Measurements from ENCODE around the gene GPR55.

Gene GPR55

DNA sequence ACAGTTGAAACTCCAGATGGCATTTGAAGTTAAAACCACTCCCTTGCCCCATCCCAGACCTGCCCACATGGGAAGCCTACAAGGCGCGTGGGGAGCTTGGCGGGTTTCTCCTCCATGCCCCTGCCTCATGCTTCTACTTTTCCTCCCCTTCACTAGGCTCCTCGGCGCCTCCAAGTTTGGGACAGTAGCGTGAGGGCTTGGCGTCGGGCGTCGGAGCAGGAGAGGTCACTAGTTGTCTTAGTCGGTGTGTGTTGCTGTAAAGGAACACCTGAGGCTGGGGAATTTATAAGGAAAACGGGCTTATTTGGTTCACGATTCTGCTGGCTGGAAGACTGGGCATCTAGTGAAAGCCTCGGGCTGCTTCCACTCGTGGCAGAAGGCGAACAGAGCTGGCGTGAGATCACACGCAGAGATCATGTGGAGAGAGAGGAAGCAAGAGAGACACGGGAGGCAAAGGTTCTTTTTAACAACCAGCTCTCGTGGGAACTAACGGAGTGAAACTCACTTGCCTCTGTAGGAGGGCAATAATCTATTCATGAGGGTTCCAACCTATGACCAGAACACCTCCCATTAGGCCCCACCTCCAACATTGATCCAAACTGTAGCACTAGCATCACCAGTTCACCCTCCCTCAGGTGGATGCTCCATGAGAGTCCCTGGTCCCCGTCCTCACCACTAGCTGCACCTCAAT lies 35.0 kb downstream of the GPR55 start:
- CTCF ChIA-PET: interaction anchor here (1.3 to 5.0 kb wide), 3 partner anchors 11 to 97 kb away, joined by 3 to 28 read pairs (median 5); partner anchors contain the start of gene ITM2C
- TF ChIP-seq, protein P1, sequence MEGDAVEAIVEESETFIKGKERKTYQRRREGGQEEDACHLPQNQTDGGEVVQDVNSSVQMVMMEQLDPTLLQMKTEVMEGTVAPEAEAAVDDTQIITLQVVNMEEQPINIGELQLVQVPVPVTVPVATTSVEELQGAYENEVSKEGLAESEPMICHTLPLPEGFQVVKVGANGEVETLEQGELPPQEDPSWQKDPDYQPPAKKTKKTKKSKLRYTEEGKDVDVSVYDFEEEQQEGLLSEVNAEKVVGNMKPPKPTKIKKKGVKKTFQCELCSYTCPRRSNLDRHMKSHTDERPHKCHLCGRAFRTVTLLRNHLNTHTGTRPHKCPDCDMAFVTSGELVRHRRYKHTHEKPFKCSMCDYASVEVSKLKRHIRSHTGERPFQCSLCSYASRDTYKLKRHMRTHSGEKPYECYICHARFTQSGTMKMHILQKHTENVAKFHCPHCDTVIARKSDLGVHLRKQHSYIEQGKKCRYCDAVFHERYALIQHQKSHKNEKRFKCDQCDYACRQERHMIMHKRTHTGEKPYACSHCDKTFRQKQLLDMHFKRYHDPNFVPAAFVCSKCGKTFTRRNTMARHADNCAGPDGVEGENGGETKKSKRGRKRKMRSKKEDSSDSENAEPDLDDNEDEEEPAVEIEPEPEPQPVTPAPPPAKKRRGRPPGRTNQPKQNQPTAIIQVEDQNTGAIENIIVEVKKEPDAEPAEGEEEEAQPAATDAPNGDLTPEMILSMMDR (IDR thresholded peaks at IDR 0.05; ENCODE audit: control extremely low read depth, extremely low read depth, low read depth, missing control alignments): no peak
- POLR2A ChIA-PET: no interaction called here
- DNase-seq (ENCODE audit: extremely low spot score): no peak

DNA sequence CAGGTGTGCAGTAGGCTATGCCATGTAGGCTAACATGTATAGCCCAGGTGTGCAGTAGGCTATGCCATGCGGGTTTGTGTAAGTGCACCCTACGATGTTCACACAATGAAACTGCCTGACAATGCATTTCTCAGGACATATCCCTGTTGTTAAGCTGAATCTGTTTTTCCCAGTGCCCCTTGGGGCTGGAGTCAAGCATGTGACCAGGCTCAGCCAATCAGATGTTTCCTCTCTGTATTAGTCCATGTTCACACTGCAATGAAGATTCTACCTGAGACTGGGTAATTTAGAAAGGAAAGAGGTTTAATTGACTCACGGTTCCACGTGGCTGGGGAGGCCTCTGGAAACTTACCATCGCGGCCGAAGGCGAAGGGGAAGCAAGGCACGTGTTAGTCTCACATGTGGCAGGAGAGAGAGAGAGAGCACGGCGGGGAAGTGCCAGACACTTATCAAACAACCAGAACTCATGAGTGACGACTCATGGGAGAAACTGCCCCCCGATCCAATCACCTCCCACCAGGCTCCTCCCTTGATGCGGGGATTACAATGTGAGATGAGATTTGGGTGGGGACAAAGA lies 36.1 kb downstream of the GPR55 start:
- TF ChIP-seq, protein P1 (IDR thresholded peaks at IDR 0.05; ENCODE audit: control extremely low read depth, extremely low read depth, low read depth, missing control alignments): no peak
- DNase-seq (ENCODE audit: extremely low spot score): no peak
- ChIA-PET CTCF (interaction anchor here (1.3 kb wide), 1 partner anchor 41 kb away, joined by 3 read pairs; no protein-coding TSS in a partner anchor), POLR2A (no interaction called here)

DNA sequence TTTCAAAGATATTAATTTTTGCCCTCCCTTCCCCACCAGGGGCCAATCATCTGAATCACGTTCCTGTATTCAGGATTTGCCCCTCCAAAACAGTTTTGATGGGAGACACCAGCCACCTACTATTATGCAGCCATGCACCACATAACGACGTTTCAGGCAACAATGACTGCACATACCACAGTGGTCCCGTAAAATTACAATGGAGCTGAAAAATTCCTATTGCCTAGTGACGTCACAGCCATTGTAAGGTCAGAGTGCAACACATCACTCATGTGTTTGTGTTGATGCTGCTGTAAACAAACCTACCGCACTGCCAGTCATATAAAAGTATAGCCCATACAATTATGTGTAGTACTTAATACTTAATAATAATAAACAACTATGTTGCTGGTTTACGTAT lies 37.7 kb downstream of the GPR55 start:
- DNase-seq (ENCODE audit: extremely low spot score): no peak
- ChIA-PET POLR2A (no interaction called here), CTCF (interaction anchor here (1.0 kb wide), 1 partner anchor 24 kb away, joined by 3 read pairs; no protein-coding TSS in a partner anchor)
- TF ChIP-seq, protein P1 (IDR thresholded peaks at IDR 0.05; ENCODE audit: control extremely low read depth, extremely low read depth, low read depth, missing control alignments): no peak

DNA sequence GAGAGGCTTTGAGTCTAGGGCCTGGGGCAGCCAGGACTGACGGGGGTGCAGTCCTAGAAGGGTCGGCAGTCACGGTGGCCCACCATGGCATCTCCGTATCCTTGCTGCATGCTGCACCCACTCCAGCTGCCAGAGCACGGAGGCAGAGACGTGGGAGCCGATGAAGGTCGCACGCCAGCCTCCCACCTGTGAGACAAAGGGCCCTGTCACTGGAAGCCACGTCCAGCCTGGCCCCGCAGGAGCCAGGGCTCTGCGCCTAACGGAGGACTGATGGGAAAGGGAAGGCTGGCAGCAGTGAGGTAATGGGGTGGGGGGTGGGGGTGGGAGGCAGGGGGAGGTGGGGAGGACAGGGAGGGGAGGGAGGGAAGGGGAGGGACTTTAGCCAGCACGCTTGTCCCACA lies 38.4 kb downstream of the GPR55 start:
- POLR2A ChIA-PET: no interaction called here
- CTCF ChIA-PET: interaction anchor here (1.0 to 1.4 kb wide), 4 partner anchors 16 to 101 kb away, joined by 3 to 7 read pairs (median 5); no protein-coding TSS in a partner anchor
- no peak for DNase-seq (ENCODE audit: extremely low spot score)
- TF ChIP-seq, protein P1 (IDR thresholded peaks at IDR 0.05; ENCODE audit: control extremely low read depth, extremely low read depth, low read depth, missing control alignments): no peak

DNA sequence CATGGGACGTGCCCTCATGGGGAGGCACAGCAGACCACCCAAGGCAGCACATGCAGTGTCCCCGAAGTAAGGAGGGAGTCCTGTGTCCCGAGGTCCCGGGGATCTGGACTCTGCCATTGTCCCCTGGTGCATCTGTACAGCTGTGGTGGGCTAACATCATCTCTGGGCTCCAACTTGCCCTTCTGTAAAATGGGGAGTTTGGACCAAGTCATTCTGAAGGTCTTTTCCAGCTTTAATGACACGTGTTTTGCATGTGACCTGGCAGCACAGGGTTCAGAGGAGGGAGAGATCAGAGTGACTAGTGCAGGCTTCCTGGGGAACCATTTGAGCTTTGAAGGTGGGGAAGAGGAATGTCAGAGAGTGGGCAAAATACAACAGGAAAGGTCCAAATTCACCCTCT lies 38.8 kb downstream of the GPR55 start:
- ChIA-PET CTCF (interaction anchor here (0.9 to 1.4 kb wide), 8 partner anchors 14 to 102 kb away, joined by 3 to 7 read pairs (median 4); no protein-coding TSS in a partner anchor), POLR2A (no interaction called here)
- no peak for DNase-seq (ENCODE audit: extremely low spot score)
- TF ChIP-seq, protein P1 (IDR thresholded peaks at IDR 0.05; ENCODE audit: control extremely low read depth, extremely low read depth, low read depth, missing control alignments): no peak

DNA sequence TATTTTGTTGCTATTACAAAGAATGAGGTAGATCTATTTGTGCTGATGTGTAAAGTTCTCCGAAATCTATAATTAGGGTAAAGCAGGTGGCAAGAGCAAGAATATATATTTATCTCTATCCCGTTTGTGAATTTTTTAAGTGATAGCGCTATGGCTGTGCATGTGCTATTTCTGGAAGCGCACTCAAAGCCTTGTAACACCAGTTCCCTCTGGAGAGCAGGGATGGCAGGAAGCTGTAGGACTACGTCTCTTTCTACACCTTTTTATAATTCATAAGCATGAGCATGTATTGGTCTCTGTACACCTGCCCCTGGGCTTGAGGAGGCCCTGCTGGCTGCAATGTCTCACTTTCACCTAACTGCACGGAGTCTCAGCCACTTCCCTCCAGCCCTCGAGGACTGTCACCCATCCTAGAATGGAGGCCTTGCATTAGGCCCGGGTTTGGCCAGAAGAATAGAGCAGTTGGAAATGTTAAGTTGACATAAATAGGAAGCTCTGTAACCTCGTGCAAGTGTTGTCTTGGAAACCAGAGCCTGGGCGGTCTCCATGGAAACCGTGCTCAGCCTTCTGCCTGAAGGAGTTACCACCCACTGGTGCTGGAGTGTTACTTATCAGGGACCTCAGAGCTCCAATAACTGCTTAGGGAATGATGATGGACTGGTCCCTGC lies 39.4 kb downstream of the GPR55 start:
- DNase-seq (ENCODE audit: extremely low spot score): peak; percentile 74
- TF ChIP-seq, protein P1 (IDR thresholded peaks at IDR 0.05; ENCODE audit: control extremely low read depth, extremely low read depth, low read depth, missing control alignments): no peak
- ChIA-PET POLR2A (no interaction called here), CTCF (interaction anchor here (0.7 to 1.4 kb wide), 9 partner anchors 10 to 103 kb away, joined by 3 to 7 read pairs (median 3); no protein-coding TSS in a partner anchor)
